Thyroid gland (tissue), 4 donors: Measurements from ENCODE around the gene TASP1. TPM values are rescaled to one million over a fixed set of nuclear protein-coding genes. Genes with fewer than 3 reads are reported as not detected.

ENCODE experiments used
- DNase-seq, 2 donors: peaks; one replicate each; pipeline ENCODE4 v3.0.0-alpha.2; 2019
- H3K27ac ChIP-seq, 3 donors: fragments of 200-600 bp; sonication (generic); 1 replicate in 2 of 3; 2 replicates in 1 of 3; pipeline ENCODE4 v1.5.1; 2016 to 2019; ENCODE audit warnings: mild to moderate bottlenecking in 1 of 3, moderate library complexity in 1 of 3
- H3K27me3 ChIP-seq: fragments of 200-600 bp; sonication (generic); one replicate; pipeline ENCODE4 v1.5.1; 2019
- H3K36me3 ChIP-seq, 2 donors: fragments of 200-600 bp; sonication (generic); one replicate each; pipeline ENCODE4 v1.5.1; 2016 to 2019
- H3K4me1 ChIP-seq, 2 donors: fragments of 200-600 bp; sonication (generic); one replicate each; pipeline ENCODE4 v1.5.1; 2017 to 2019
- H3K4me3 ChIP-seq, 3 donors: fragments of 200-600 bp; sonication (generic); replicated peaks in 1 of 3; 1 replicate in 2 of 3; 2 replicates in 1 of 3; pipeline ENCODE4 v1.5.1; 2016; ENCODE audit warnings: mild to moderate bottlenecking in 1 of 3
- H3K9me3 ChIP-seq: fragments of 200-600 bp; sonication (generic); one replicate; pipeline ENCODE4 v1.5.1; 2017
- POLR2A ChIP-seq, 2 donors: fragments of 450-650 bp; IDR thresholded peaks; one replicate each; pipeline ENCODE4 v1.6.1; 2017; ENCODE audit warnings: antibody characterized with exemption in 2 of 2, mild to moderate bottlenecking in 2 of 2, moderate library complexity in 1 of 2
- WGBS, 2 donors: methylation state at CpG; one replicate each; pipeline ENCODE4 v1.1.5; 2017; 5-methylcytosine and 5-hydroxymethylcytosine counted together
- intact Hi-C: fragments of 100-400 bp; cut with DNase I; formaldehyde crosslinking; loops from one replicate; pipeline ENCODE4 v1.15.1; 2023
- total RNA-seq, 4 donors: library from RNA; depleted of rRNA; stranded (reverse); fragments of >200 nt; gene quantifications; one replicate each; pipeline ENCODE4 v1.2.3, GENCODE V29; 2016
- TF ChIP-seq, protein P1 (sequence below), 6 experiments: fragments of 200-600 bp in 3 of 6; fragments of 450-650 bp in 3 of 6; sonication (generic) in 3 of 6; IDR thresholded peaks; one replicate each; pipeline ENCODE4 v1.5.1; 2016 to 2019; ENCODE audit warnings: antibody characterized with exemption in 6 of 6, mild to moderate bottlenecking in 2 of 6, inconsistent platforms in 1 of 6, moderate library complexity in 1 of 6

Gene TASP1
- total RNA-seq, 4 donors from 2014 or later, result 16.4 to 31.2 (median 23.9) TPM

DNA sequence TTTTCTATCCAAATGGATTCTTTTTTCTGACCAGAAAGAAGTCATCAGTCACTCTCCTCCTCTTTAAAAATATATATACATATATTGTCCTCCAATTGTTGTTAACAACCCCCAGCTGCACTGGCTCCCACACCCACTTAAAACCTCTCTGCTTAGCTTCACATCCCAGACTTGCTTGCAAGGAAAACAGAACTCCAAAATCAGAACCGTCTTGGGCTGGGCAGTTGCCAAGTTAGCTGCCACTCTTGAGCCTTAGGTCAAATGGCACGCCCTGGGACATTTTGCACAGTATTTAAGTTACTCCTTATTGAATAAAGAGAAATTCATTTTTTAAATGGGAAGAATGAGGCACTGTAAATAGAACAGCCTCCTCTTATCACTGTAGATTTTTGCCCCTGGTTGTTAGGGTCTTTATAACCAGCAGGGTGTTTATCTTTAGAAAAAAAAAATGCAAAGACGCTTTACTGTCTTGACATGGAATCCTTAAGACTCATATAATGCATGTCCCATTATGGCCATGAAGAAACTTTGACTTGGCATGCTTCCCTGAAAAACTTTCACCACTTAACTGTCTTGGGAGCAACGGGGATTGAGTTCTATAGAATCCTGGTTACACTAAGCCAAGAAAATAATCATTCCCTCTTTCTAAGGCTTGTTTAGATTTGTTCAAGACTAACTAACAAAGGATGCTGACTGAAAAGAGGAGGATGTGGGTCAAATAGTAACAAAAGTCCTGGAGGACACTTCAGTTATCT lies 213.2 kb downstream of the TASP1 start:
- no peak for TF ChIP-seq POLR2A (IDR thresholded peaks at IDR 0.05)
- TF ChIP-seq, protein P1, sequence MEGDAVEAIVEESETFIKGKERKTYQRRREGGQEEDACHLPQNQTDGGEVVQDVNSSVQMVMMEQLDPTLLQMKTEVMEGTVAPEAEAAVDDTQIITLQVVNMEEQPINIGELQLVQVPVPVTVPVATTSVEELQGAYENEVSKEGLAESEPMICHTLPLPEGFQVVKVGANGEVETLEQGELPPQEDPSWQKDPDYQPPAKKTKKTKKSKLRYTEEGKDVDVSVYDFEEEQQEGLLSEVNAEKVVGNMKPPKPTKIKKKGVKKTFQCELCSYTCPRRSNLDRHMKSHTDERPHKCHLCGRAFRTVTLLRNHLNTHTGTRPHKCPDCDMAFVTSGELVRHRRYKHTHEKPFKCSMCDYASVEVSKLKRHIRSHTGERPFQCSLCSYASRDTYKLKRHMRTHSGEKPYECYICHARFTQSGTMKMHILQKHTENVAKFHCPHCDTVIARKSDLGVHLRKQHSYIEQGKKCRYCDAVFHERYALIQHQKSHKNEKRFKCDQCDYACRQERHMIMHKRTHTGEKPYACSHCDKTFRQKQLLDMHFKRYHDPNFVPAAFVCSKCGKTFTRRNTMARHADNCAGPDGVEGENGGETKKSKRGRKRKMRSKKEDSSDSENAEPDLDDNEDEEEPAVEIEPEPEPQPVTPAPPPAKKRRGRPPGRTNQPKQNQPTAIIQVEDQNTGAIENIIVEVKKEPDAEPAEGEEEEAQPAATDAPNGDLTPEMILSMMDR (IDR thresholded peaks at IDR 0.05), result no peak
- intact Hi-C loops, result no loop called here
- WGBS, 2 donors, result 48 to 58% methylated on average over 4 of the region's 4 CpGs

DNA sequence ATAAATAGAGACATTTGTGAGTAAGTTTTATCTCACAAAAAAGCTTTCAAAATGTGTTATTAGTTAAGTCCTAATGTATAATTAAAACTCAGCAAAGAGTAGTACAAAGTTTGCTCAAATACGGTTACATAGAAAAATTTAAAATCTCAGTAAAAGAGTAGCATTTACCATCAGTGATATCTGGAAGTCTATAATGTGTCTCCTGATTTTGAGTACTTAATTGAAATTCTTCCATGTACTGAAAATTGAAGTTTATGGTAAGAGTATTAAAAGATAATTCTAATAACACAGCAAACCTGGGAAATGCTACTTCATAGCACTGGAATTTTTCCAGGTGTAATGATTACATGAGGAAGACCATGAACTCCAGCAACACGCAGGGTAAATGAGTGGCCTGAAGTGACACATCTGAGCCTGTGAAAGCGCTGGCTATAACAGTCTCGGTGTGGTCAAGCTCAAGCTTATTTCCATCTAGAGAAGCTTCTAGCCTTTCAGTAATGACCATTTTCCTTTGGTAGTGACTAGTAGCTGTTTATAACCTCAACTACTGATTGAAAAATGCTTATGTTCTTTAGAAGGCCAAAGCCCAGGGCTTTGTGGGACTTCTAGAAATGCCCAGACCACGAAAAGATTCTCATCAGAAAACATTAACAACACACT lies 214.4 kb downstream of the TASP1 start:
- Histone ChIP-seq H3K27ac (no peak overlapping the region), H3K9me3 (no peaks in the 10 kb centered on the region), H3K27me3 (no peaks in the 10 kb centered on the region), H3K4me1 (no peaks in the 10 kb centered on the region), H3K36me3 (no peaks in the 10 kb centered on the region), H3K4me3 (no peak overlapping the region)
- DNase-seq, result no peak
- WGBS, 2 donors, result 94 to 95% methylated on average over 5 of the region's 5 CpGs
- TF ChIP-seq POLR2A (IDR thresholded peaks at IDR 0.05), result no peak
- TF ChIP-seq, protein P1 (IDR thresholded peaks at IDR 0.05), result no peak
- intact Hi-C loops, result no loop called here

More for the DNA sequence above, 213.2 kb downstream of the TASP1 start:
- no peaks in the 10 kb centered on the region for H3K9me3 ChIP-seq
- no peaks in the 10 kb centered on the region for H3K36me3 ChIP-seq
- peak; percentile 59 to 64 for DNase-seq
- no peaks in the 10 kb centered on the region for H3K4me1 ChIP-seq
- no peak overlapping the region for H3K27ac ChIP-seq
- H3K4me3 ChIP-seq, result no peak overlapping the region
- no peaks in the 10 kb centered on the region for H3K27me3 ChIP-seq

DNA sequence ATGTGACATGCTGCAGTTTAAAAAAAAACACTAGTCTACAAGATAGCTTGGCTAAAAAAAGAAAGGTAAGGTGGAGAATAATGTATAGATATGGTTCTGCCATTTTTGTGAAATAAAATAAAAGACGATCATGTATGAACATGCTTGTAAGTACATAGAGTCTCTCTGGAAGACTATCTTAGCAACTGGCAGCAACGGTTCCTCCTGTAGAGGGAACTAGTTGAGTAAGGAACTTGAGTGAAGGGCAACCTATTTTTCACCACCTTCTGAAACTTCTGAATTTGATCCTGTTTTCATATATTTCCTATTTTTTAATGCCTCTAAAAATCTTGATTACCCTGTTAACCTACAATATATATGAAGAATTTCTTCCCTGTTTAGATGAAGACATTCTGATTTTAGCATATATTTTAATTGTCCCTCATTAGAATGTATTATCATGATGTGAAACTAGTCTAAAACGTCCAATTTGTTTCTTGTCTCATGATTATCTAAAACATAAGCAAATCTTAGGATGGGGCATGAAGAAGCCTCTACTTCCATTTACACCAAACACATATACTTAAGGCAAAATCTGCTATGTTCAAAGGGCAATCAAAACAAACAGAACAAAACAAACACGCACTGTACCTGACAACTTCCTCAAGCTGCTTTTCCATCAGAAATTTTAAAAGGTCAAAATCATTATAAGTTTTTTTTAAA lies 215.1 kb downstream of the TASP1 start:
- Histone ChIP-seq H3K27me3 (no peaks in the 10 kb centered on the region), H3K27ac (no peak overlapping the region), H3K4me1 (no peaks in the 10 kb centered on the region), H3K9me3 (no peaks in the 10 kb centered on the region), H3K36me3 (no peaks in the 10 kb centered on the region), H3K4me3 (no peak overlapping the region)
- intact Hi-C loops, result no loop called here
- TF ChIP-seq POLR2A (IDR thresholded peaks at IDR 0.05), result no peak
- TF ChIP-seq, protein P1 (IDR thresholded peaks at IDR 0.05), result no peak
- 93 to 94% methylated on average over 4 of the region's 4 CpGs for whole genome bisulfite sequencing, 2 donors
- DNase-seq, result no peak

DNA sequence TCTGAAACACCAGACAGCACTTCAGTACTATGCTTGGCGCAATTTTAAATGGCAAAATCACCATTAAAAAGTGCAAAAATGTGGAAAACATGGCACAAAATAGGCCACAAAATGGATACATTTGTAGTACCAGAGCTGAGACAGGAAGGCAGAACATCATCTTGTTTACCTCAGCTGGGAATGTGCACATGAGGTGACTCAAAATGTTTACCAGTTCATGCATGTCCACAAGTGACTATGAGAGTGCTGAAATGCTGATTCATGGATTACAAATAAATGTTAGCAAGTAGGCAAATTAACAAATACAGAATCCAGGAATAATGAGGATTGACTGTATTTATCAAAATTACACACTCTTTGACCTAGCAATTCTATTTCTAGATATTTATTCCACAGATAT lies 216.1 kb downstream of the TASP1 start:
- no peak for TF ChIP-seq POLR2A (IDR thresholded peaks at IDR 0.05)
- TF ChIP-seq, protein P1 (IDR thresholded peaks at IDR 0.05), result no peak
- intact Hi-C loops, result no loop called here
- Histone ChIP-seq H3K4me3 (no peak overlapping the region), H3K27ac (no peak overlapping the region), H3K4me1 (no peaks in the 10 kb centered on the region), H3K9me3 (no peaks in the 10 kb centered on the region), H3K36me3 (no peaks in the 10 kb centered on the region), H3K27me3 (no peaks in the 10 kb centered on the region)
- WGBS, 2 donors, result 98 to 100% methylated on average over 1 of the region's 1 CpG
- DNase-seq, result no peak
